Trophoblast cell (in vitro differentiated cells and primary cell): ENCODE measurements around the gene RASA3.

Experiments
- DNase-seq, 2 donors: peaks; one replicate each; pipeline ENCODE4 v3.0.0-alpha.2; 2016
- H2AFZ ChIP-seq: 2 replicates; pipeline ENCODE4 v1.6.1; 2013; ENCODE audit warnings: low read length, moderate library complexity, mild to moderate bottlenecking; ENCODE audit not compliant: insufficient read depth, poor library complexity
- H2AK5ac ChIP-seq: 2 replicates; pipeline ENCODE4 v1.6.1; 2013; ENCODE audit warnings: mild to moderate bottlenecking, low read length
- H2BK120ac ChIP-seq: 2 replicates; pipeline ENCODE4 v1.6.1; 2013; ENCODE audit warnings: low read length, mild to moderate bottlenecking, moderate library complexity; ENCODE audit not compliant: insufficient read depth, poor library complexity
- H2BK12ac ChIP-seq: 2 replicates; pipeline ENCODE4 v1.6.1; 2013; ENCODE audit warnings: mild to moderate bottlenecking, low read length, moderate library complexity
- H2BK5ac ChIP-seq: 2 replicates; pipeline ENCODE4 v1.6.1; 2013; ENCODE audit warnings: low read length, low read depth, moderate library complexity, mild to moderate bottlenecking; ENCODE audit not compliant: poor library complexity
- H3K14ac ChIP-seq: 2 replicates; pipeline ENCODE4 v1.6.1; 2013; ENCODE audit warnings: mild to moderate bottlenecking, low read length
- H3K18ac ChIP-seq: 2 replicates; pipeline ENCODE4 v1.6.1; 2013; ENCODE audit warnings: mild to moderate bottlenecking, low read length
- H3K23ac ChIP-seq: 2 replicates; pipeline ENCODE4 v1.6.1; 2013; ENCODE audit warnings: low read length
- H3K27ac ChIP-seq: 2 replicates; pipeline ENCODE4 v1.5.1; 2013; ENCODE audit warnings: low read depth, mild to moderate bottlenecking, inconsistent platforms, low read length, moderate library complexity
- H3K27me3 ChIP-seq: 2 replicates; pipeline ENCODE4 v1.6.1; 2013; ENCODE audit warnings: inconsistent platforms, mild to moderate bottlenecking, low read length, moderate library complexity; ENCODE audit not compliant: insufficient read depth
- H3K36me3 ChIP-seq, 2 experiments: 1 replicate in 1 of 2; 2 replicates in 1 of 2; pipeline ENCODE4 v1.6.1; 2013; ENCODE audit warnings: low read length in 2 of 2, mild to moderate bottlenecking in 2 of 2, moderate library complexity in 1 of 2; ENCODE audit not compliant: insufficient read depth in 2 of 2, control insufficient read depth in 1 of 2
- H3K4ac ChIP-seq: 2 replicates; pipeline ENCODE4 v1.6.1; 2013; ENCODE audit warnings: low read depth, mild to moderate bottlenecking, low read length, moderate library complexity
- H3K4me1 ChIP-seq, 2 experiments: 1 replicate in 1 of 2; 2 replicates in 1 of 2; pipeline ENCODE4 v1.6.1; 2013; ENCODE audit warnings: low read length in 2 of 2, mild to moderate bottlenecking in 2 of 2, moderate library complexity in 1 of 2; ENCODE audit not compliant: insufficient read depth in 2 of 2, control insufficient read depth in 1 of 2
- H3K4me2 ChIP-seq: 2 replicates; pipeline ENCODE4 v1.6.1; 2013; ENCODE audit warnings: inconsistent platforms, mild to moderate bottlenecking, low read length, moderate library complexity
- H3K4me3 ChIP-seq: 2 replicates; pipeline ENCODE4 v1.5.1; 2013; ENCODE audit warnings: mild to moderate bottlenecking, low read depth, low read length, inconsistent platforms
- H3K79me1 ChIP-seq: one replicate; pipeline ENCODE4 v1.6.1; 2013; ENCODE audit warnings: low read length
- H3K79me2 ChIP-seq: 2 replicates; pipeline ENCODE4 v1.6.1; 2013; ENCODE audit warnings: low read length, mild to moderate bottlenecking; ENCODE audit not compliant: control insufficient read depth, insufficient read depth, poor library complexity
- H3K9ac ChIP-seq: 2 replicates; pipeline ENCODE4 v1.6.1; 2013; ENCODE audit warnings: mild to moderate bottlenecking, low read length
- H3K9me3 ChIP-seq: 2 replicates; pipeline ENCODE4 v1.6.1; 2013; ENCODE audit warnings: low read depth, mild to moderate bottlenecking, control low read depth, inconsistent platforms, low read length; ENCODE audit not compliant: insufficient read depth
- H4K12ac ChIP-seq: 2 replicates; pipeline ENCODE4 v1.6.1; 2013; ENCODE audit warnings: low read depth, mild to moderate bottlenecking, low read length, moderate library complexity
- H4K8ac ChIP-seq: 2 replicates; pipeline ENCODE4 v1.6.1; 2013; ENCODE audit warnings: low read depth, mild to moderate bottlenecking, low read length, moderate library complexity
- H4K91ac ChIP-seq: one replicate; pipeline ENCODE4 v1.6.1; 2013; ENCODE audit warnings: low read depth, mild to moderate bottlenecking, low read length, moderate library complexity
- WGBS: extraction: QIAGEN DNeasy Blood & Tissue Kit; methylation state at CpG from one replicate; pipeline ENCODE4 v1.1.7; 2013; ENCODE audit warnings: missing lambda C conversion rate; ENCODE audit not compliant: insufficient read length, insufficient coverage; ENCODE audit errors: extremely low coverage; 5-methylcytosine and 5-hydroxymethylcytosine counted together

RASA3 gene

DNA sequence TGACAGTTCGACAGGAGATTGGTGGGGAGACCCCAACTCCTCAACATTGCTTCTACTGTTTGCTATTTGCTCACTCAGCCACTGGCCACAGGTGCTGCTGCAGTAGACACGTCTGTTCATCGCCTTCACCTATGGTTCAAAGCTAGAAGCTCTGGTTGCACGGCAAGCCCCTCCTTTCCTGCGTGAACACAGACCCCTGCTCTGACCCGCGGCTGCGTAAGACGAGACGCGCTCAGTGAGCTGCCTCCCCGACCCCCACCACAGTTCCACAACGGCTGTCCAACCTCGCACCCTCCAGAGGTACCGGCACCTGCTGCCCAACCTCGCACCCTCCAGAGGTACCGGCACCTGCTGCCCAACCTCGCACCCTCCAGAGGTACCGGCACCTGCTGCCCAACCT is 6.8 kb downstream of the RASA3 start:
- peaks cover 7% of the 10 kb centered on the region for H3K79me2 ChIP-seq
- no peak for DNase-seq
- H3K9ac ChIP-seq: no peak overlapping the region
- no peak overlapping the region for H3K4ac ChIP-seq
- H4K91ac ChIP-seq: no peak overlapping the region
- no peaks in the 10 kb centered on the region for H3K27me3 ChIP-seq
- H3K4me1 ChIP-seq: peaks cover 35 to 45% of the 10 kb centered on the region in 2 experiments
- H3K4me2 ChIP-seq: no peak overlapping the region
- H4K8ac ChIP-seq: no peak overlapping the region
- no peak overlapping the region for H2BK12ac ChIP-seq
- no CpG with 5 or more reads among the region's 19 CpGs for WGBS
- H3K4me3 ChIP-seq: no peak overlapping the region
- no peak overlapping the region for H2AK5ac ChIP-seq
- H3K79me1 ChIP-seq: peaks cover 11% of the 10 kb centered on the region
- H2BK120ac ChIP-seq: no peak overlapping the region
- no peak overlapping the region for H3K18ac ChIP-seq
- no peak overlapping the region for H3K23ac ChIP-seq
- no peak overlapping the region for H4K12ac ChIP-seq
- H3K9me3 ChIP-seq: no peaks in the 10 kb centered on the region
- H3K27ac ChIP-seq: no peak overlapping the region
- H2BK5ac ChIP-seq: no peak overlapping the region
- H3K36me3 ChIP-seq: peaks cover 3% of the 10 kb centered on the region in 2 experiments
- H2AFZ ChIP-seq: no peak overlapping the region
- no peak overlapping the region for H3K14ac ChIP-seq

DNA sequence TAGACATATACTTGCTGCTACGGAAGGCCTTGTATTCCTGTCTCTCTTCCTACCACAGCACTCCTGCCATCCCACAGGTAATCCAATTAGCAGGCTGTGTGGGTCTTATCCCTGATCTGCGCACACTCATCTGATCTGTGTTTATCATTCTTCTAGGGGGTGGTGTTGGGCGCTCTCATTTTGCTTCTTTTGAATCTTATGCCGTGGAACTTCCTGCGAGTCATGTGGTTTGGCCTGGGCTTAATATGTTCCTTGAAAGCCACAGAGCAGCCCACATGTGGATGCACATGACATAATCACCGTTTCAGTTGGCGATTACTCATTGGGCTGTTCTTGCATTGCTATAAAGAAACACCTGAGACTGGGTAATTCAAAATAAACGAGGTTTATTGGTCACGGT is 7.5 kb downstream of the RASA3 start:
- peaks cover 7% of the 10 kb centered on the region for H3K79me1 ChIP-seq
- no peak overlapping the region for H2BK120ac ChIP-seq
- H3K9ac ChIP-seq: no peak overlapping the region
- H3K18ac ChIP-seq: no peak overlapping the region
- no peak overlapping the region for H2BK5ac ChIP-seq
- no peaks in the 10 kb centered on the region for H3K9me3 ChIP-seq
- H3K23ac ChIP-seq: no peak overlapping the region
- H3K36me3 ChIP-seq: peaks cover 3% of the 10 kb centered on the region in 2 experiments
- no peak overlapping the region for H4K91ac ChIP-seq
- H3K27ac ChIP-seq: no peak overlapping the region
- H2AK5ac ChIP-seq: no peak overlapping the region
- no peak overlapping the region for H3K14ac ChIP-seq
- H2AFZ ChIP-seq: no peak overlapping the region
- no peak overlapping the region for H3K4me3 ChIP-seq
- H2BK12ac ChIP-seq: no peak overlapping the region
- no peaks in the 10 kb centered on the region for H3K27me3 ChIP-seq
- DNase-seq: no peak
- H4K12ac ChIP-seq: no peak overlapping the region
- no CpG with 5 or more reads among the region's 9 CpGs for WGBS
- H4K8ac ChIP-seq: no peak overlapping the region
- H3K4me1 ChIP-seq: peaks cover 29 to 40% of the 10 kb centered on the region in 2 experiments
- H3K4me2 ChIP-seq: no peak overlapping the region
- no peak overlapping the region for H3K4ac ChIP-seq
- H3K79me2 ChIP-seq: peaks cover 3% of the 10 kb centered on the region

DNA sequence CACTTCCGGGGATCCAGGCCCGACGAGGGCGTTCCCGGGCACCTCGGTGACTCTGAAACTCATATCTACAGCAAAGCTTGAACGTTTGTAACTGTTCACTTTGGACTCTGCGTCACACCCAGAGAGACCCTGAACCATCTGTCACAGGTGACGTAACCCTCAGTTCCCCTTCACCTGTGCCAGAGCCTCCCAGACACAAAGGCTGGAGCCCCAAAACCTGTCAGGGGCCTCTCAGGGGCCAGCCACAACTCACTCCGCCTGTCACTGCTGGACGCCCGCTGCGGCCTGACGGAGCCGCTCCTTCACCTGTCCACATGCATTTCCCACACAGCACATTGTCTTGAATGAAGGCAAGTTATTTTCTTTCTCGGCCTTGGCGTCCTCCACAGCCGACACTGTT is 8.0 kb downstream of the RASA3 start:
- WGBS: no CpG with 5 or more reads among the region's 18 CpGs
- Histone ChIP-seq H2BK120ac (no peak overlapping the region), H2AK5ac (no peak overlapping the region), H3K4me1 (peaks cover 24 to 35% of the 10 kb centered on the region in 2 experiments), H3K36me3 (peaks cover 3% of the 10 kb centered on the region in 2 experiments), H3K4ac (no peak overlapping the region), H4K12ac (no peak overlapping the region), H3K9me3 (no peaks in the 10 kb centered on the region), H3K9ac (no peak overlapping the region), H4K8ac (no peak overlapping the region), H2BK5ac (no peak overlapping the region), H3K18ac (no peak overlapping the region), H2BK12ac (no peak overlapping the region), H3K4me3 (no peak overlapping the region), H3K27ac (no peak overlapping the region), H3K79me1 (peaks cover 4% of the 10 kb centered on the region), H3K4me2 (no peak overlapping the region), H3K27me3 (no peaks in the 10 kb centered on the region), H2AFZ (no peak overlapping the region), H3K23ac (no peak overlapping the region), H3K79me2 (peaks cover 2% of the 10 kb centered on the region), H3K14ac (no peak overlapping the region), H4K91ac (no peak overlapping the region)
- DNase-seq: no peak

DNA sequence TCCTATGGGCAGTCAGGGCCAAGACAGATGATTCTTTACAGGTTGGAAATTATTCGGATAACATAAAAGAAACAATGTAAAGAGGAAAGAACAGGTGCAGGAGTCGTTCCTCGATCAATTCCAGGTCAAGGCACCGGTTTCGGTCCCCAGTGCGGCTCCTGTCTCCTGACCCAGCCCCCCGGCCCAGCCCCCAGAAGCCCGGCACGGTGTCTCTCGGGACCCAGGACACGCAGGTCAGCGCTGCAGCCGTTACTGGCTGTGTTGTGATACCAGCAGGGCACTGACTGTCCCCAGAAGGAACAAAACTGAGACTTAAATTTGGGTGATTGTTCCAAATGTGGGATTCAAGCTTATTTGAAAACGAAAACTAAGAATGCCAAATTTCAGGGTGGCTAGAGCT is 8.5 kb downstream of the RASA3 start:
- no peak overlapping the region for H4K12ac ChIP-seq
- no peak overlapping the region for H3K27ac ChIP-seq
- H4K8ac ChIP-seq: no peak overlapping the region
- H3K9me3 ChIP-seq: no peaks in the 10 kb centered on the region
- H3K4me3 ChIP-seq: no peak overlapping the region
- H2BK5ac ChIP-seq: no peak overlapping the region
- no peak overlapping the region for H3K4ac ChIP-seq
- H3K79me2 ChIP-seq: peaks cover 2% of the 10 kb centered on the region
- no peak overlapping the region for H2AFZ ChIP-seq
- WGBS: no CpG with 5 or more reads among the region's 14 CpGs
- H3K27me3 ChIP-seq: no peaks in the 10 kb centered on the region
- H3K9ac ChIP-seq: no peak overlapping the region
- no peak overlapping the region for H2BK120ac ChIP-seq
- H2BK12ac ChIP-seq: no peak overlapping the region
- no peak for DNase-seq
- H2AK5ac ChIP-seq: no peak overlapping the region
- no peak overlapping the region for H3K14ac ChIP-seq
- H3K18ac ChIP-seq: no peak overlapping the region
- peaks cover 3% of the 10 kb centered on the region in 2 experiments for H3K36me3 ChIP-seq
- H4K91ac ChIP-seq: no peak overlapping the region
- H3K4me2 ChIP-seq: no peak overlapping the region
- peaks cover 6% of the 10 kb centered on the region for H3K79me1 ChIP-seq
- H3K4me1 ChIP-seq: peaks cover 23 to 33% of the 10 kb centered on the region in 2 experiments
- H3K23ac ChIP-seq: no peak overlapping the region
